Measurements from ENCODE around the gene MYO5C. TPM values are rescaled to one million over a fixed set of nuclear protein-coding genes. Genes with fewer than 3 reads are reported as not detected.

The MYO5C gene
- total and polyA plus RNA-seq, 2 donors (not counting 1 experiment from before 2014, with no cell fraction given) = under 0.01 to 0.07 TPM

DNA sequence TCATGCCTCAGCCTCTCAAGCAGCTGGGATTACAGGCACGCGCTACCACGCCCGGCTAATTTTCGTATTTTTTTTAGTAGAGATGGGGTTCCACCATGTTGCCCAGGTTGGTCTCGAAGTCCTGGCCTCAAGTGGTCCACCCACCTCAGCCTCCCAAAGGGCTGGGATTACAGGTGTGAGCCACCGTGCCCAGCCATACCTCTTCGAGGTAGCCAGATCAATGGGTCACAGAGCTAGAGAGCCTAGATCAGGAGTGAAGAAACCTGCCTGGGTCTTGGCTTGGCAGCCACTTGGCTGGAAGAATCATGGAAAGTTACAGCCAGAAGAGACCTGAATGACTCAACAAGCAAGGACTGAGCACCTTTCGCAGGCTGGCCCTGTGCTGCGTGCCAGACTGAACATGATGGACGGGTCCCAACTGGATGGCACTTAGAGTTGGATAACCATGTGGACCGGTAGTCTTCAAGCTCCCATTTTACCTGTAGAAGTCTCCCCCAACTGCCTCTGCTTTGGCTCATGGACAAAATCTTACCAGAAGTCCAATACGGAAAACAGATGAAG lies 134.1 kb downstream of the MYO5C start:
- H3K4me3 ChIP-seq (replicated peaks in 1 of 4; ENCODE audit: control extremely low read depth in 1 of 4, insufficient read depth in 1 of 4, low read depth in 3 of 4, low read length in 4 of 4) = no peak overlapping the region
- H3K9ac ChIP-seq (ENCODE audit: insufficient read depth, low read length) = no peak overlapping the region
- H3K27ac ChIP-seq (ENCODE audit: insufficient read depth, low read length) = no peak overlapping the region
- no peak overlapping the region for H2AFZ ChIP-seq (ENCODE audit: low read length)
- H4K20me1 ChIP-seq (ENCODE audit: control insufficient read depth, extremely low read depth, insufficient read depth, low read length) = no peaks in the 10 kb centered on the region
- H3K36me3 ChIP-seq (ENCODE audit: control insufficient read depth, insufficient read depth, low read length) = peaks cover 3% of the 10 kb centered on the region
- no peaks in the 10 kb centered on the region for H3K27me3 ChIP-seq (ENCODE audit: control insufficient read depth, insufficient read depth, low read length)
- peaks cover 5% of the 10 kb centered on the region for H3K4me1 ChIP-seq (ENCODE audit: control insufficient read depth, extremely low read depth, insufficient read depth, low read length)
- DNase-seq (ENCODE audit: low read depth in 2 of 2) = no peak
- no peaks in the 10 kb centered on the region for H3K9me3 ChIP-seq (ENCODE audit: control insufficient read depth, insufficient read depth, low read depth, low read length)
- H3K79me2 ChIP-seq (ENCODE audit: control insufficient read depth, insufficient read depth, low read length) = no peaks in the 10 kb centered on the region
- TF ChIP-seq EZH2 (IDR thresholded peaks at IDR 0.05; ENCODE audit: low read length, missing control alignments) = no peak
- TF ChIP-seq, protein P1, sequence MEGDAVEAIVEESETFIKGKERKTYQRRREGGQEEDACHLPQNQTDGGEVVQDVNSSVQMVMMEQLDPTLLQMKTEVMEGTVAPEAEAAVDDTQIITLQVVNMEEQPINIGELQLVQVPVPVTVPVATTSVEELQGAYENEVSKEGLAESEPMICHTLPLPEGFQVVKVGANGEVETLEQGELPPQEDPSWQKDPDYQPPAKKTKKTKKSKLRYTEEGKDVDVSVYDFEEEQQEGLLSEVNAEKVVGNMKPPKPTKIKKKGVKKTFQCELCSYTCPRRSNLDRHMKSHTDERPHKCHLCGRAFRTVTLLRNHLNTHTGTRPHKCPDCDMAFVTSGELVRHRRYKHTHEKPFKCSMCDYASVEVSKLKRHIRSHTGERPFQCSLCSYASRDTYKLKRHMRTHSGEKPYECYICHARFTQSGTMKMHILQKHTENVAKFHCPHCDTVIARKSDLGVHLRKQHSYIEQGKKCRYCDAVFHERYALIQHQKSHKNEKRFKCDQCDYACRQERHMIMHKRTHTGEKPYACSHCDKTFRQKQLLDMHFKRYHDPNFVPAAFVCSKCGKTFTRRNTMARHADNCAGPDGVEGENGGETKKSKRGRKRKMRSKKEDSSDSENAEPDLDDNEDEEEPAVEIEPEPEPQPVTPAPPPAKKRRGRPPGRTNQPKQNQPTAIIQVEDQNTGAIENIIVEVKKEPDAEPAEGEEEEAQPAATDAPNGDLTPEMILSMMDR (conservative IDR thresholded peaks at IDR 0.05 in 1 of 2, IDR thresholded peaks at IDR 0.05 in 1 of 2; ENCODE audit: low read depth in 1 of 2, low read length in 2 of 2) = no peak
- no peak overlapping the region for H3K4me2 ChIP-seq (ENCODE audit: extremely low read depth, insufficient read depth, low read length)

DNA sequence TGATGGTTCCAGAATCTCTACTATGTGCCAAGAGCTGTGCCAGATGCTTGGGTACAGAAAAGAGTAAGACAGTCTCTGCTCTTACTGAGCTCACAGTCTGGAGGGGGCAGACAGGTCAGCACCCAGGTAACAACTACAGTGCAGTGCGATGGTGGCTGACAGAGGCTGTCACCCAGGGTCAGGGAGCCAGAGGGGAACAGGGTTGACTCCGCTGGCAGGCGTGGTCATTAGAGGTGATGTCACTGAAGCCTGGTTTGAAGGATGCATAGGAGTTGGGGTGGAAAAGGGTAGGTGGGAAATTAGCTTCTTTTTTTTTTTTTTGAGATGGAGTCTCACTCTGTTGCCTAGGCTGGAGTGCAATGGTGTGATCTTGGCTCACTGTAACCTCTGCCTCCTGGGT lies 136.0 kb downstream of the MYO5C start:
- Histone ChIP-seq H3K4me3 (replicated peaks in 1 of 4; ENCODE audit: control extremely low read depth in 1 of 4, insufficient read depth in 1 of 4, low read depth in 3 of 4, low read length in 4 of 4) (no peak overlapping the region), H3K27ac (ENCODE audit: insufficient read depth, low read length) (no peak overlapping the region), H3K4me2 (ENCODE audit: extremely low read depth, insufficient read depth, low read length) (no peak overlapping the region), H3K4me1 (ENCODE audit: control insufficient read depth, extremely low read depth, insufficient read depth, low read length) (peaks cover 5% of the 10 kb centered on the region), H3K27me3 (ENCODE audit: control insufficient read depth, insufficient read depth, low read length) (no peaks in the 10 kb centered on the region), H3K9me3 (ENCODE audit: control insufficient read depth, insufficient read depth, low read depth, low read length) (no peaks in the 10 kb centered on the region), H3K79me2 (ENCODE audit: control insufficient read depth, insufficient read depth, low read length) (no peaks in the 10 kb centered on the region), H3K36me3 (ENCODE audit: control insufficient read depth, insufficient read depth, low read length) (peaks cover 3% of the 10 kb centered on the region), H3K9ac (ENCODE audit: insufficient read depth, low read length) (no peak overlapping the region), H2AFZ (ENCODE audit: low read length) (no peak overlapping the region), H4K20me1 (ENCODE audit: control insufficient read depth, extremely low read depth, insufficient read depth, low read length) (no peaks in the 10 kb centered on the region)
- no peak for DNase-seq (ENCODE audit: low read depth in 2 of 2)
- TF ChIP-seq, protein P1 (conservative IDR thresholded peaks at IDR 0.05 in 1 of 2, IDR thresholded peaks at IDR 0.05 in 1 of 2; ENCODE audit: low read depth in 1 of 2, low read length in 2 of 2) = no peak
- no peak for TF ChIP-seq EZH2 (IDR thresholded peaks at IDR 0.05; ENCODE audit: low read length, missing control alignments)

DNA sequence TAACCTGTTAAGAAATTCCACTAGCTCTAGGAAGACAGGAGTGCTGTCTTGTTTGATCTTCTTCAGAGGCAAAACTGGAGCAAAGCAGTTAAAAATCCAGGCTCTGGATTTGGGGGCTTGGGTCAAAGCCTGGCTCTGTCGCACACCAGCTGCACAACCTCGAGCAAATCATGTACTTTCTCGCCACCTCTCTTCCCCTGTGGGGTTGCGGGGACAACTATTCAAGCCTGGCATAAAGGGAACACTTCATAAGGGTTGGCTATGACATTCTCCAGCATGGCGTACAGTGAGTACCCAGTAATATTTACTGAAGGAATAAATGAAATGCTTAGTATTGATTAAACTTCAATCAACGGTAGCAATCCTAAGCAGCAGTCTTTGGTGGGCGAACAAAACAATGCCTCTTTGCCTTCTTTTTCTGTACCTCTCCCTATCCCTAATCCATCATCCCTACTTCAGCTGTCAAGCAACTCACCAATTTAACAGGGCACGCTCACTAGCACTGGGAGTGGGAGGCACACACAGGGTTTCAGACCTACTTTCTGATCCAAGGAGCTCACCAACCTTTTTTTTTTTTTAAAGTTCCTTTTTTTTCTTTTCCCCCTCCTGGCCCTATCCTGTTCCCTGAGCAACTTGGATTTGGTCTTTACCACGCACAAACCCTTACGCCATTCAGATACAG lies 137.4 kb downstream of the MYO5C start:
- Histone ChIP-seq H3K4me1 (ENCODE audit: control insufficient read depth, extremely low read depth, insufficient read depth, low read length) (peaks cover 5% of the 10 kb centered on the region), H3K4me3 (replicated peaks in 1 of 4; ENCODE audit: control extremely low read depth in 1 of 4, insufficient read depth in 1 of 4, low read depth in 3 of 4, low read length in 4 of 4) (no peak overlapping the region), H3K4me2 (ENCODE audit: extremely low read depth, insufficient read depth, low read length) (no peak overlapping the region), H3K27ac (ENCODE audit: insufficient read depth, low read length) (no peak overlapping the region), H3K79me2 (ENCODE audit: control insufficient read depth, insufficient read depth, low read length) (no peaks in the 10 kb centered on the region), H3K27me3 (ENCODE audit: control insufficient read depth, insufficient read depth, low read length) (no peaks in the 10 kb centered on the region), H2AFZ (ENCODE audit: low read length) (no peak overlapping the region), H3K36me3 (ENCODE audit: control insufficient read depth, insufficient read depth, low read length) (no peaks in the 10 kb centered on the region), H3K9me3 (ENCODE audit: control insufficient read depth, insufficient read depth, low read depth, low read length) (no peaks in the 10 kb centered on the region), H4K20me1 (ENCODE audit: control insufficient read depth, extremely low read depth, insufficient read depth, low read length) (no peaks in the 10 kb centered on the region), H3K9ac (ENCODE audit: insufficient read depth, low read length) (no peak overlapping the region)
- no peak for TF ChIP-seq EZH2 (IDR thresholded peaks at IDR 0.05; ENCODE audit: low read length, missing control alignments)
- TF ChIP-seq, protein P1 (conservative IDR thresholded peaks at IDR 0.05 in 1 of 2, IDR thresholded peaks at IDR 0.05 in 1 of 2; ENCODE audit: low read depth in 1 of 2, low read length in 2 of 2) = no peak
- DNase-seq (ENCODE audit: low read depth in 2 of 2) = no peak
